ENCODE results near the gene CNTNAP5.

DNA sequence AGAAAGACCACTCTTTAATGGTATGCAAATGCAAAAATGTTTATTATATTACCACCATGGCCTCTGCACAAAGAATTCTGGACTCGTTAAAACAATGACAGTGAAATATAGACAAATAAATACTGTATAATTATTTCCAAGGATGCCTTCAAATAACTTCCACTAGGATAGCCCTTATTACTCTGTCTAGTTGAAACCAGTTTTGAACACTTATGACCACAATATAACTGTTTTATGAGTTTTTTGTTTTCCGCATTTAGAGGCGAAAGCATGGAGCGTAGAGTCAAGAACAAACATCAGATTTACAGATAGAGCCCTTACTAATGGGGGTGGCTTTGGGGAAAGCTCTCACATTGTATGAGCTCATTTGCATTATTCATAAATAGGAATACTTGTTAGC is 559.5 kb downstream of the CNTNAP5 start:
- TF ChIP-seq, protein P1, sequence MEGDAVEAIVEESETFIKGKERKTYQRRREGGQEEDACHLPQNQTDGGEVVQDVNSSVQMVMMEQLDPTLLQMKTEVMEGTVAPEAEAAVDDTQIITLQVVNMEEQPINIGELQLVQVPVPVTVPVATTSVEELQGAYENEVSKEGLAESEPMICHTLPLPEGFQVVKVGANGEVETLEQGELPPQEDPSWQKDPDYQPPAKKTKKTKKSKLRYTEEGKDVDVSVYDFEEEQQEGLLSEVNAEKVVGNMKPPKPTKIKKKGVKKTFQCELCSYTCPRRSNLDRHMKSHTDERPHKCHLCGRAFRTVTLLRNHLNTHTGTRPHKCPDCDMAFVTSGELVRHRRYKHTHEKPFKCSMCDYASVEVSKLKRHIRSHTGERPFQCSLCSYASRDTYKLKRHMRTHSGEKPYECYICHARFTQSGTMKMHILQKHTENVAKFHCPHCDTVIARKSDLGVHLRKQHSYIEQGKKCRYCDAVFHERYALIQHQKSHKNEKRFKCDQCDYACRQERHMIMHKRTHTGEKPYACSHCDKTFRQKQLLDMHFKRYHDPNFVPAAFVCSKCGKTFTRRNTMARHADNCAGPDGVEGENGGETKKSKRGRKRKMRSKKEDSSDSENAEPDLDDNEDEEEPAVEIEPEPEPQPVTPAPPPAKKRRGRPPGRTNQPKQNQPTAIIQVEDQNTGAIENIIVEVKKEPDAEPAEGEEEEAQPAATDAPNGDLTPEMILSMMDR (IDR thresholded peaks at IDR 0.05; ENCODE audit: control extremely low read depth in 1 of 3, insufficient read depth in 1 of 3, low read depth in 1 of 3, low read length in 3 of 3), result no peak
- TF ChIP-seq, protein P2, sequence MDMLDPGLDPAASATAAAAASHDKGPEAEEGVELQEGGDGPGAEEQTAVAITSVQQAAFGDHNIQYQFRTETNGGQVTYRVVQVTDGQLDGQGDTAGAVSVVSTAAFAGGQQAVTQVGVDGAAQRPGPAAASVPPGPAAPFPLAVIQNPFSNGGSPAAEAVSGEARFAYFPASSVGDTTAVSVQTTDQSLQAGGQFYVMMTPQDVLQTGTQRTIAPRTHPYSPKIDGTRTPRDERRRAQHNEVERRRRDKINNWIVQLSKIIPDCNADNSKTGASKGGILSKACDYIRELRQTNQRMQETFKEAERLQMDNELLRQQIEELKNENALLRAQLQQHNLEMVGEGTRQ (IDR thresholded peaks at IDR 0.05; ENCODE audit: low read length), result no peak
- no peak for TF ChIP-seq HDAC6 (IDR thresholded peaks at IDR 0.05; ENCODE audit: low read depth, low read length)
- no peak for TF ChIP-seq CEBPB (IDR thresholded peaks at IDR 0.05; ENCODE audit: low read depth, low read length)
- TF ChIP-seq POLR2A (IDR thresholded peaks at IDR 0.05; ENCODE audit: control extremely low read depth in 1 of 2, low read depth in 2 of 2, low read length in 2 of 2), result no peak
- TF ChIP-seq EP300 (IDR thresholded peaks at IDR 0.05; ENCODE audit: borderline replicate concordance in 1 of 2, low read depth in 2 of 2, low read length in 2 of 2), result no peak
- TF ChIP-seq BRCA1 (IDR thresholded peaks at IDR 0.05; ENCODE audit: low read depth, low read length), result no peak
- TF ChIP-seq SP4 (IDR thresholded peaks at IDR 0.05; ENCODE audit: low read length), result no peak
- no peak for TF ChIP-seq TEAD4 (IDR thresholded peaks at IDR 0.05; ENCODE audit: low read depth, low read length)
- no peak for TF ChIP-seq BCL11A (IDR thresholded peaks at IDR 0.05; ENCODE audit: low read depth in 2 of 2, low read length in 2 of 2)
- no peak for TF ChIP-seq EZH2 (IDR thresholded peaks at IDR 0.05; ENCODE audit: low read depth, low read length, severe bottlenecking)

Measured in H1 (cell line).